ENCODE results near the gene SLC41A2.

DNA sequence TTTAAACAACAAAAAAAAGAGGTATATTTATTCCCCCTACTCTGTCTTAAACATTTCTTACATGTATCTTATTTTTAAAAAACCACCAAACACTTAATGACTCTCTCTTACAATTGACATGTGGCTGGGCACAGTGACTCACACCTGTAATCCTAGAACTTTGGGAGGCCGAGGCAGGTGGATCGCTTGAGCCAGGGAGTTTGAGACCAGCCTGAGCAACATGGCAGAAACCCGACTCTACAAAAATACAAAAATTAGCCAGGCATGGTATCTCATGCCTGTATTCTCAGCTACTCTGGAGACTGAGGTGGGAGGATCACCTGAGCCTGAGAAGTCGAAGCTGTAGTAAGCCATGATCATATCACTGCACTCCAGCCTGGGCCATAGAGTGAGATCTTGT lies 16.0 kb downstream of the SLC41A2 start:
- TF ChIP-seq CTCF (IDR thresholded peaks at IDR 0.05) (no peak), POLR2A (IDR thresholded peaks at IDR 0.05) (no peak)
